Ovary (tissue), 9 donors: Measurements from ENCODE around the gene ZNF284. TPM values are rescaled to one million over a fixed set of nuclear protein-coding genes. Genes with fewer than 3 reads are reported as not detected.

Experiments used
- DNase-seq, 5 donors: peaks; one replicate each; pipeline ENCODE4 v3.0.0-alpha.2; 2019 to 2020
- H3K27ac ChIP-seq, 2 donors: fragments of 200-600 bp; one replicate each; pipeline versions ENCODE4 v1.5.1 to v1.8.0; 2019 to 2022
- H3K27me3 ChIP-seq: fragments of 200-600 bp; one replicate; pipeline ENCODE4 v1.8.0; 2022
- H3K36me3 ChIP-seq: fragments of 200-600 bp; sonication (generic); one replicate; pipeline ENCODE4 v1.5.1; 2019
- H3K4me1 ChIP-seq: one replicate; pipeline ENCODE4 v1.8.1; 2013; ENCODE audit warnings: mild to moderate bottlenecking, moderate library complexity; ENCODE audit not compliant: insufficient read depth
- H3K4me3 ChIP-seq: fragments of 200-600 bp; sonication (generic); one replicate; pipeline ENCODE4 v1.5.1; 2017
- H3K9me3 ChIP-seq, 2 donors: fragments of 200-600 bp in 1 of 2; sonication (generic) in 1 of 2; one replicate each; pipeline versions ENCODE4 v1.5.1 to v1.8.1; 2013 to 2019; ENCODE audit warnings: mild to moderate bottlenecking in 1 of 2, moderate library complexity in 1 of 2
- CTCF ChIP-seq, 3 donors: fragments of 450-650 bp in 2 of 3; fragments of 200-600 bp in 1 of 3; IDR thresholded peaks; one replicate each; pipeline versions ENCODE4 v1.5.1 to v1.8.0; 2016 to 2022; ENCODE audit warnings: antibody characterized with exemption in 3 of 3, mild to moderate bottlenecking in 1 of 3
- EP300 ChIP-seq: sonication (generic); formaldehyde crosslinking; IDR thresholded peaks from one replicate; pipeline ENCODE4 v1.6.1; 2017; ENCODE audit warnings: antibody characterized with exemption
- POLR2A ChIP-seq: fragments of 450-650 bp; IDR thresholded peaks from one replicate; pipeline ENCODE4 v1.6.1; 2017; ENCODE audit warnings: antibody characterized with exemption, mild to moderate bottlenecking, moderate library complexity
- WGBS, 3 donors: extraction: QIAGEN DNeasy Blood & Tissue Kit in 1 of 3; methylation state at CpG; one replicate each; pipeline versions ENCODE4 v1.1.5 to v1.1.7; 2013 to 2017; 5-methylcytosine and 5-hydroxymethylcytosine counted together
- intact Hi-C, 4 donors: fragments of 100-400 bp; cut with DNase I; formaldehyde crosslinking; loops; one replicate each; pipeline versions ENCODE4 v1.11.0 to v1.15.1; 2022 to 2023
- polyA plus RNA-seq, 2 donors: library from polyadenylated mRNA; stranded (reverse); fragments of 200-250 nt in 1 of 2; fragments of 350-450 nt in 1 of 2; fragmentation: Illumina TruSeq in 1 of 2; extraction: RNeasy Lipid Tissue Mini Kit (QIAGEN cat#74804) in 1 of 2; gene quantifications; one replicate each; pipeline ENCODE4 v1.2.3, GENCODE V29; 2013 to 2014
- small RNA-seq: library from RNA; depleted of rRNA; stranded (forward); fragments of <200 nt; gene quantifications from one replicate; pipeline ENCODE3, GENCODE V24; 2016
- total RNA-seq, 7 donors: library from RNA; depleted of rRNA in 2 of 7; stranded (reverse); fragments of >200 nt in 2 of 7; fragmentation: NEBNext Ultra II Directional in 3 of 7; extraction: Animal tissue kit (Norgen Biotek cat#: 25700) in 3 of 7; gene quantifications; one replicate each; pipeline versions ENCODE4 v1.1.0 to v1.2.4, GENCODE V29; 2016 to 2023
- donor health status: DM: no; HTN: no; CAD: no; lungs with moderate emphysema.
- donor health status: DM: no; HTN: no; CAD: no.
- donor health status: Bipolar disorder and iron deficiency.
- donor health status: DM: yes; HTN: yes; CAD: no.
- donor health status: DM: no; HTN: no; CAD: no.
- donor health status: DM: yes; HTN: yes; CAD: no.

ZNF284 gene
- total and polyA plus RNA-seq, 9 donors: 0.90 to 2.7 (median 2.1) TPM

- DNase-seq: no peak
- peaks cover 3 to 44% of the 10 kb centered on the region in 2 donors for H3K9me3 ChIP-seq
- no peaks in the 10 kb centered on the region for H3K4me1 ChIP-seq
- H3K27me3 ChIP-seq: no peaks in the 10 kb centered on the region
- intact Hi-C loops: no loop called here
- H3K36me3 ChIP-seq: no peaks in the 10 kb centered on the region
- H3K27ac ChIP-seq: no peak overlapping the region
- WGBS, 3 donors: 93% methylated on average over 5 of the region's 5 CpGs
- H3K4me3 ChIP-seq: no peak overlapping the region
- TF ChIP-seq CTCF (IDR thresholded peaks at IDR 0.05): no peak
- TF ChIP-seq POLR2A: no peak
- no peak for TF ChIP-seq EP300
Observed at GRCh38 chr19:44131955-44132354, 60.0 kb downstream of the ZNF284 start.

Small RNAs within 50 kb of the gene (small RNA-seq; reads per million reads assigned to genes)
- gene RNU6-902P: not detected

Other genes with a start within 250 kb of the ZNF284 start
- gene ZNF283, start 244.8 kb upstream of the ZNF284 start, total RNA-seq: 10 to 100 TPM in 5 of 7 donors, 1 to 10 TPM in 2; 8.2 to 14.6 (median 11.9) TPM
- gene ZNF283, start 244.8 kb upstream of the ZNF284 start, polyA plus RNA-seq: 1 to 10 TPM; 3.2 to 7.3 TPM
- gene ZNF404, start 188.2 kb upstream of the ZNF284 start, total RNA-seq: 1 to 10 TPM; 2.1 to 6.4 (median 4.6) TPM
- gene ZNF404, start 188.2 kb upstream of the ZNF284 start, polyA plus RNA-seq: 1 to 10 TPM; 3.2 TPM
- 10 to 100 TPM in 5 of 7 donors, 1 to 10 TPM in 2; 8.3 to 18.8 (median 15.1) TPM for gene ZNF45, start 136.9 kb upstream of the ZNF284 start, total RNA-seq
- gene ZNF45, start 136.9 kb upstream of the ZNF284 start, polyA plus RNA-seq: 10 to 100 TPM in 1 of 2 donors, 1 to 10 TPM in 1; 7.0 to 13.4 TPM
- gene ZNF221, start 120.9 kb upstream of the ZNF284 start, total RNA-seq: 10 to 100 TPM in 1 of 7 donors, 1 to 10 TPM in 6; 2.2 to 11.5 (median 8.0) TPM
- gene ZNF221, start 120.9 kb upstream of the ZNF284 start, polyA plus RNA-seq: 1 to 10 TPM; 2.3 to 3.3 TPM
- 10 to 100 TPM in 5 of 7 donors, 1 to 10 TPM in 2; 3.7 to 13.2 (median 10.7) TPM for gene ZNF155, start 88.0 kb upstream of the ZNF284 start, total RNA-seq
- gene ZNF155, start 88.0 kb upstream of the ZNF284 start, polyA plus RNA-seq: 1 to 10 TPM; 6.4 to 9.7 TPM
- gene ZNF230, start 69.2 kb upstream of the ZNF284 start, total RNA-seq: 10 to 100 TPM in 1 of 7 donors, 1 to 10 TPM in 6; 2.6 to 11.2 (median 4.4) TPM
- gene ZNF230, start 69.2 kb upstream of the ZNF284 start, polyA plus RNA-seq: 1 to 10 TPM; 3.5 to 4.1 TPM
- gene ZNF222, start 46.8 kb upstream of the ZNF284 start, total RNA-seq: 1 to 10 TPM; 3.3 to 6.0 (median 4.1) TPM
- 1 to 10 TPM; 4.8 to 4.9 TPM for gene ZNF222, start 46.8 kb upstream of the ZNF284 start, polyA plus RNA-seq
- gene ZNF223, start 20.1 kb upstream of the ZNF284 start, total RNA-seq: 1 to 10 TPM; 3.5 to 7.3 (median 4.7) TPM
- gene ZNF223, start 20.1 kb upstream of the ZNF284 start, polyA plus RNA-seq: 1 to 10 TPM; 4.5 to 6.3 TPM
- gene ZNF224, start 22.2 kb downstream of the ZNF284 start, total RNA-seq: 10 to 100 TPM; 20.0 to 31.0 (median 24.4) TPM
- 10 to 100 TPM; 16.2 to 19.0 TPM for gene ZNF224, start 22.2 kb downstream of the ZNF284 start, polyA plus RNA-seq
- 1 to 10 TPM; 3.6 to 8.2 (median 6.9) TPM for gene ZNF225, start 41.2 kb downstream of the ZNF284 start, total RNA-seq
- 1 to 10 TPM; 3.5 to 6.4 TPM for gene ZNF225, start 41.2 kb downstream of the ZNF284 start, polyA plus RNA-seq
- gene ZNF234, start 69.4 kb downstream of the ZNF284 start, total RNA-seq: 10 to 100 TPM in 5 of 7 donors, 1 to 10 TPM in 2; 5.5 to 14.4 (median 11.3) TPM
- gene ZNF234, start 69.4 kb downstream of the ZNF284 start, polyA plus RNA-seq: 1 to 10 TPM; 4.2 to 8.5 TPM
- 10 to 100 TPM; 11.5 to 30.3 (median 22.4) TPM for gene ZNF226, start 92.9 kb downstream of the ZNF284 start, total RNA-seq
- 10 to 100 TPM; 18.1 to 27.3 TPM for gene ZNF226, start 92.9 kb downstream of the ZNF284 start, polyA plus RNA-seq
- 10 to 100 TPM in 6 of 7 donors, 1 to 10 TPM in 1; 7.3 to 29.5 (median 24.8) TPM for gene ZNF227, start 140.4 kb downstream of the ZNF284 start, total RNA-seq
- 10 to 100 TPM; 10.6 to 13.8 TPM for gene ZNF227, start 140.4 kb downstream of the ZNF284 start, polyA plus RNA-seq
- under 1 TPM in 5 of 7 donors, not detected in 2; 0.13 to 0.65 (median 0.57) TPM for gene ZNF233, start 187.7 kb downstream of the ZNF284 start, total RNA-seq
- gene ZNF233, start 187.7 kb downstream of the ZNF284 start, polyA plus RNA-seq: under 1 TPM; 0.21 to 0.55 TPM
- gene ZNF235, start 232.9 kb downstream of the ZNF284 start, total RNA-seq: 1 to 10 TPM; 3.9 to 7.4 (median 6.2) TPM
- 1 to 10 TPM; 2.5 to 4.5 TPM for gene ZNF235, start 232.9 kb downstream of the ZNF284 start, polyA plus RNA-seq